ENCODE measurements around the gene TMEM8B. TPM values are rescaled to one million over a fixed set of nuclear protein-coding genes. Genes with fewer than 3 reads are reported as not detected.
"Not testable (repeated sequence)": the region's sequence is repeated elsewhere in the genome, so short reads cannot be mapped to it uniquely, and the experiment has no call there.

TMEM8B gene
- total RNA-seq, 2 donors from 2014 or later: 14.6 to 24.2 TPM

DNA sequence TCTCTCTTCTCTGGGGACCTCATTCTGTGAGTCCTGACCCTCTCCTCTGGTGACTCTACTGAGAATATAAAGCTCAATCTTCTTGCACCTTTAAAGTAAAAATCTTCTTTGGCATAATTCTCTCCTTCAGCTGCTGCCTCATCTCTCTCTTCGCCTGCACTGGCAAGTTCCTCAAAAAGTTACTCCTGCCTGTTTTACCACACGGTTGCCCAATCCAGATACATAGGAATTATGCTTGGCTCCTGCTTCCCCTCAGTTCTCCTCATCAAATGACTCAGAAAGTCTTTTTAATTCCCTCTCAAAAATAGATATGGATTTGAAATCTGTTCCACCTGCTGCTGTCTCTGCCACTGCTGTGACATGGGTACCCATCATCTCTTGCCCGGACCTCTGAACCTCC, 62.6 kb downstream of the TMEM8B start:
- H3K36me3 ChIP-seq: no peaks in the 10 kb centered on the region
- H3K9me3 ChIP-seq: no peaks in the 10 kb centered on the region
- DNase-seq (ENCODE audit: low spot score) (no peak), ATAC-seq (ENCODE audit: insufficient number of reproducible peaks, low FRiP score, low read depth) (no peak)
- H3K4me3 ChIP-seq: no peak overlapping the region
- no peak overlapping the region for H3K27ac ChIP-seq
- TF ChIP-seq, protein P1, sequence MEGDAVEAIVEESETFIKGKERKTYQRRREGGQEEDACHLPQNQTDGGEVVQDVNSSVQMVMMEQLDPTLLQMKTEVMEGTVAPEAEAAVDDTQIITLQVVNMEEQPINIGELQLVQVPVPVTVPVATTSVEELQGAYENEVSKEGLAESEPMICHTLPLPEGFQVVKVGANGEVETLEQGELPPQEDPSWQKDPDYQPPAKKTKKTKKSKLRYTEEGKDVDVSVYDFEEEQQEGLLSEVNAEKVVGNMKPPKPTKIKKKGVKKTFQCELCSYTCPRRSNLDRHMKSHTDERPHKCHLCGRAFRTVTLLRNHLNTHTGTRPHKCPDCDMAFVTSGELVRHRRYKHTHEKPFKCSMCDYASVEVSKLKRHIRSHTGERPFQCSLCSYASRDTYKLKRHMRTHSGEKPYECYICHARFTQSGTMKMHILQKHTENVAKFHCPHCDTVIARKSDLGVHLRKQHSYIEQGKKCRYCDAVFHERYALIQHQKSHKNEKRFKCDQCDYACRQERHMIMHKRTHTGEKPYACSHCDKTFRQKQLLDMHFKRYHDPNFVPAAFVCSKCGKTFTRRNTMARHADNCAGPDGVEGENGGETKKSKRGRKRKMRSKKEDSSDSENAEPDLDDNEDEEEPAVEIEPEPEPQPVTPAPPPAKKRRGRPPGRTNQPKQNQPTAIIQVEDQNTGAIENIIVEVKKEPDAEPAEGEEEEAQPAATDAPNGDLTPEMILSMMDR (IDR thresholded peaks at IDR 0.05): no peak
- H3K4me1 ChIP-seq (ENCODE audit: control insufficient read depth in 1 of 2, low read depth in 2 of 2): no peaks in the 10 kb centered on the region
- H3K27me3 ChIP-seq (replicated peaks; ENCODE audit: insufficient read depth): no peaks in the 10 kb centered on the region

DNA sequence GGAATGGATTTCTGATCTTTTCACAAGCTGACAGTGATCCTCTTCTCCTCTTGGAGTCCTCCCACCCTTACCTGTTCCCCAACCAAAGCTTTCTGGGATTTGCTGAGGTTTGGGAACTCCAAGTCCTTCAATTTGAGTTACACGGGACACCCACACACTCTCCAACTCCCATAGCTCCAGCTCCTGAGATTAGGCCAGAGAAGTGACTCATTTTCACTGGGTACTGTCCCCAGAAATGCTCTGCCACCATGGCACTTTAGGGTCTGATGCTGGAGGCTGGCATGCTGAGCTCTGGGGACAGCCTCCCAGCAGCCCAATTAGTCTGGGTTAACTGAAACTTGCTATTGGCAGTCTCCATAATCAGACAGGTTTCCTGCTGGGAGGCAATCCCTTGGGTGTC, 63.0 kb downstream of the TMEM8B start:
- Histone ChIP-seq H3K4me1 (ENCODE audit: control insufficient read depth in 1 of 2, low read depth in 2 of 2) (no peaks in the 10 kb centered on the region), H3K9me3 (no peaks in the 10 kb centered on the region), H3K4me3 (no peak overlapping the region), H3K36me3 (no peaks in the 10 kb centered on the region), H3K27ac (no peak overlapping the region), H3K27me3 (replicated peaks; ENCODE audit: insufficient read depth) (no peaks in the 10 kb centered on the region)
- ATAC-seq (ENCODE audit: insufficient number of reproducible peaks, low FRiP score, low read depth) (no peak), DNase-seq (ENCODE audit: low spot score) (no peak)
- TF ChIP-seq, protein P1 (IDR thresholded peaks at IDR 0.05): no peak

- Histone ChIP-seq H3K27me3 (replicated peaks; ENCODE audit: insufficient read depth) (no peaks in the 10 kb centered on the region), H3K4me3 (no peak overlapping the region), H3K4me1 (ENCODE audit: control insufficient read depth in 1 of 2, low read depth in 2 of 2) (no peaks in the 10 kb centered on the region), H3K9me3 (no peaks in the 10 kb centered on the region), H3K36me3 (no peaks in the 10 kb centered on the region), H3K27ac (no peak overlapping the region)
- TF ChIP-seq, protein P1 (IDR thresholded peaks at IDR 0.05): no peak
- DNase-seq (ENCODE audit: low spot score): no peak
- no peak for ATAC-seq (ENCODE audit: insufficient number of reproducible peaks, low FRiP score, low read depth)
Observed at GRCh38 chr9:35896570-35896969, 67.5 kb downstream of the TMEM8B start.

DNA sequence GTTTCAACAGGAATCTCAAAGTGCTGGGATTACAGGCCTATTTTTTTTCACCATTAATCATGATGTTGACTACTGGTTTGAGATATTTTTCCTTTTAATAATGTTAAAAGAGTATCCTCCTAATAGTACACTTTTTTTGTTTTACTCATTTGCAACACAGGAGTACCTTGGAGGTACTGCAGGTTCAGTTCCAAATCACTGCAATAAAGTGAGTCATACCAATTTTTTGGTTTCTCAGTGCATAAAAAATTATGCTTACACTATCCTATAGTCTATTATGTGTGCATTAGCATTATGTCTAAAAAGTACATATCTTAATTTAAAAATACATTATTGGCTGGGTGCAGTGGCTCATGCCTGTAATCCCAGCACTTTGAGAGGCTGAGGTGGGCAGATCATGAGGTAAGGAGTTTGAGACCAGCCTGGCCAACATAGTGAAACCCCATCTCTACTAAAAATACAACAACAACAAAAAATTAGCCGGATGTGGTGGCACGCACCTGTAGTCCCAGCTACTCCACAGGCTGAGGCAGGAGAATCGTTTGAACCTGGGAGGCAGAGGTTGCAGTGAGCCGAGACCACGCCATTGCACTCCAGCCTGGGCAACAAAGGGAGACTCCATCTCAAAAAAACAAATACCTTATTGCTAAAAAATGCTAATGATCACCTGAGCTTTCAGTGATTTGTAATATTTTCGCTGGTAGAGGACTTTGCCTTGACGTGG, 68.5 kb downstream of the TMEM8B start:
- H3K9me3 ChIP-seq; ATAC-seq (ENCODE audit: insufficient number of reproducible peaks, low FRiP score, low read depth); DNase-seq (ENCODE audit: low spot score); H3K4me1 ChIP-seq (ENCODE audit: control insufficient read depth in 1 of 2, low read depth in 2 of 2); H3K27ac ChIP-seq; H3K36me3 ChIP-seq; H3K27me3 ChIP-seq (replicated peaks; ENCODE audit: insufficient read depth); H3K4me3 ChIP-seq: not testable (repeated sequence)

DNA sequence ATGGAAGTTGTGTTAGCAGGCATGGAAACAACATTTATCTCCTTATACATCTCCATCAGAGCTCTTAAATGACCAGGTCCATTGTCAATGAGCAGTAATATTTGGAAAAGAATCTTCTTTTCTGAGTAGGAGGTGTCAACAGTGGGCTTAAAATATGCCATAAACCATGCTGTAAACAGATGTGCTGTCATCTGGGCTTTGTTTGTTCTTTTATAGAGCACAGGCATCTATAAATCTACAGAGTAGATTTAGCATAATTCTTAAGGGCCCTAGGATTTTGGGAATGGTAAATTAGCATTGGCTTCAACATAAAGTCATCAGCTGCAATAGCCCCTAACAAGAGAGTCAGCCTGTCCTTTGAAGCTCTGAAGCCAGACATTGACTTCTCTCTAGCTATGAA, 69.3 kb downstream of the TMEM8B start:
- H3K4me1 ChIP-seq (ENCODE audit: control insufficient read depth in 1 of 2, low read depth in 2 of 2): peaks cover 0 to 3% of the 10 kb centered on the region in 2 donors
- no peaks in the 10 kb centered on the region for H3K36me3 ChIP-seq
- no peak overlapping the region for H3K27ac ChIP-seq
- H3K9me3 ChIP-seq: no peaks in the 10 kb centered on the region
- H3K27me3 ChIP-seq (replicated peaks; ENCODE audit: insufficient read depth): no peaks in the 10 kb centered on the region
- H3K4me3 ChIP-seq: no peak overlapping the region
- TF ChIP-seq, protein P1 (IDR thresholded peaks at IDR 0.05): no peak
- ATAC-seq (ENCODE audit: insufficient number of reproducible peaks, low FRiP score, low read depth): no peak
- no peak for DNase-seq (ENCODE audit: low spot score)

- Histone ChIP-seq H3K9me3 (no peaks in the 10 kb centered on the region), H3K36me3 (no peaks in the 10 kb centered on the region), H3K27ac (no peak overlapping the region), H3K27me3 (replicated peaks; ENCODE audit: insufficient read depth) (no peaks in the 10 kb centered on the region), H3K4me1 (ENCODE audit: control insufficient read depth in 1 of 2, low read depth in 2 of 2) (peaks cover 3 to 9% of the 10 kb centered on the region in 2 donors), H3K4me3 (no peak overlapping the region)
- ATAC-seq (ENCODE audit: insufficient number of reproducible peaks, low FRiP score, low read depth) (no peak), DNase-seq (ENCODE audit: low spot score) (no peak)
- TF ChIP-seq, protein P1 (IDR thresholded peaks at IDR 0.05): no peak
Observed at GRCh38 chr9:35899021-35899420, 70.0 kb downstream of the TMEM8B start.

All from thoracic aorta (tissue), 2 donors.